Right atrium auricular region (tissue), 2 donors: ENCODE data around the gene ANTXR1. TPM values are rescaled to one million over a fixed set of nuclear protein-coding genes. Genes with fewer than 3 reads are reported as not detected.

ENCODE experiments used
- DNase-seq: peaks from one replicate; pipeline ENCODE4 v3.0.0-alpha.2; 2019; ENCODE audit warnings: low spot score
- H3K27ac ChIP-seq, 2 donors: fragments of 200-600 bp; sonication (generic); 1 replicate in 1 of 2; 2 replicates in 1 of 2; pipeline ENCODE4 v1.5.1; 2016 to 2019
- H3K27me3 ChIP-seq, 2 donors: fragments of 200-600 bp; sonication (generic); one replicate each; pipeline versions ENCODE4 v1.5.1 to v1.6.0; 2017 to 2019
- H3K36me3 ChIP-seq: fragments of 200-600 bp; sonication (generic); one replicate; pipeline ENCODE4 v1.5.1; 2016
- H3K4me1 ChIP-seq, 2 donors: fragments of 200-600 bp; sonication (generic); one replicate each; pipeline versions ENCODE4 v1.5.1 to v1.6.0; 2017 to 2019
- H3K4me3 ChIP-seq, 2 donors: fragments of 200-600 bp; sonication (generic); 1 replicate in 1 of 2; 2 replicates in 1 of 2; pipeline ENCODE4 v1.5.1; 2017 to 2019; ENCODE audit warnings: mild to moderate bottlenecking in 1 of 2, moderate library complexity in 1 of 2
- H3K9me3 ChIP-seq, 2 donors: fragments of 200-600 bp; sonication (generic); one replicate each; pipeline ENCODE4 v1.5.1; 2019
- total RNA-seq, 2 donors: library from RNA; depleted of rRNA; stranded (reverse); fragments of >200 nt; gene quantifications; one replicate each; pipeline ENCODE4 v1.1.0, GENCODE V29; 2016
- TF ChIP-seq, protein P1 (sequence below), 2 donors: fragments of 200-600 bp; sonication (generic); IDR thresholded peaks; one replicate each; pipeline ENCODE4 v1.5.1; 2019; ENCODE audit warnings: antibody characterized with exemption in 2 of 2

Gene ANTXR1
- total RNA-seq, 2 donors from 2014 or later, result 27.3 to 52.2 TPM

DNA sequence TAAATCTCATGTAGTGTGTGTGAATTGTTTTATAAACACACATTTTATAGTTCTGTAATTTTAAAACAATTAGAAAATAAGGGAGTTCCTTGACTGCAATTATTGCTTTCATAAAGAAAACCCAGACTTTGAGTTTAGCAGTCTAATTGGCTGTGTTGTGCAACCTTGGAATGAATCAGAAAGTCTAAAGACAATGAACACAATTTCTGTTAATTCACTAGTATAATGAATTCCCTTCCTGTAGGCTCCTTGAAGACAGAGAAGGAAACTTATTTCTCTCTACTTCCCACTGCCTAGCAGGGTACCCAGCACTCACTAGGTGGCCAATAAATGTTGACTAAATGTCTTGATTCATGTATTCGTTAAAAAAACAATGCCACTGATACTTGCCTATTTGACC, 79.9 kb downstream of the ANTXR1 start:
- TF ChIP-seq, protein P1, sequence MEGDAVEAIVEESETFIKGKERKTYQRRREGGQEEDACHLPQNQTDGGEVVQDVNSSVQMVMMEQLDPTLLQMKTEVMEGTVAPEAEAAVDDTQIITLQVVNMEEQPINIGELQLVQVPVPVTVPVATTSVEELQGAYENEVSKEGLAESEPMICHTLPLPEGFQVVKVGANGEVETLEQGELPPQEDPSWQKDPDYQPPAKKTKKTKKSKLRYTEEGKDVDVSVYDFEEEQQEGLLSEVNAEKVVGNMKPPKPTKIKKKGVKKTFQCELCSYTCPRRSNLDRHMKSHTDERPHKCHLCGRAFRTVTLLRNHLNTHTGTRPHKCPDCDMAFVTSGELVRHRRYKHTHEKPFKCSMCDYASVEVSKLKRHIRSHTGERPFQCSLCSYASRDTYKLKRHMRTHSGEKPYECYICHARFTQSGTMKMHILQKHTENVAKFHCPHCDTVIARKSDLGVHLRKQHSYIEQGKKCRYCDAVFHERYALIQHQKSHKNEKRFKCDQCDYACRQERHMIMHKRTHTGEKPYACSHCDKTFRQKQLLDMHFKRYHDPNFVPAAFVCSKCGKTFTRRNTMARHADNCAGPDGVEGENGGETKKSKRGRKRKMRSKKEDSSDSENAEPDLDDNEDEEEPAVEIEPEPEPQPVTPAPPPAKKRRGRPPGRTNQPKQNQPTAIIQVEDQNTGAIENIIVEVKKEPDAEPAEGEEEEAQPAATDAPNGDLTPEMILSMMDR (IDR thresholded peaks at IDR 0.05), result no peak
- Histone ChIP-seq H3K4me1 (peaks cover 0 to 20% of the 10 kb centered on the region in 2 donors), H3K27me3 (no peaks in the 10 kb centered on the region), H3K27ac (no peak overlapping the region), H3K4me3 (no peak overlapping the region), H3K9me3 (no peaks in the 10 kb centered on the region), H3K36me3 (no peaks in the 10 kb centered on the region)
- DNase-seq, result no peak

DNA sequence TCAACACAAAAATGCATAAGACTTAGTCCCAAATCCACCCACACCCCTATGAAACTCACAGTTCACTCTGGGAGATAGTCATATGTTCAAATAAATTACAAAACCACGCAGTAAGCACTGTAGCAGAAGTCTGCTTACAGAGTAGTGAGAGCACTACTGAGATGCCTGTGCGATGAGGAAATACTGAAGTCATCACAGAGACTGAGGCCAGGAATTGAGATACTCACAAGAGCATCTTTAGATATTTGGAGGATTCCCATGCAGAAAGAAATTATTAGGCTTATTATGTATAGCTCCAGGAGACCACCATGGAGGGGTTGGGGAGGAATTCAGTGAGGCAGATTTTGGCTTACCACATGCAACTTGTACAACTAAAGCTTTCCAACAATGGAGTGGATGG, 82.3 kb downstream of the ANTXR1 start:
- no peak for DNase-seq
- H3K27ac ChIP-seq, result peak overlapping the region; percentile 37 to 70
- no peaks in the 10 kb centered on the region for H3K9me3 ChIP-seq
- no peaks in the 10 kb centered on the region for H3K27me3 ChIP-seq
- no peaks in the 10 kb centered on the region for H3K36me3 ChIP-seq
- H3K4me1 ChIP-seq, result peaks cover 0 to 11% of the 10 kb centered on the region in 2 donors
- TF ChIP-seq, protein P1 (IDR thresholded peaks at IDR 0.05), result no peak
- H3K4me3 ChIP-seq, result no peak overlapping the region

DNA sequence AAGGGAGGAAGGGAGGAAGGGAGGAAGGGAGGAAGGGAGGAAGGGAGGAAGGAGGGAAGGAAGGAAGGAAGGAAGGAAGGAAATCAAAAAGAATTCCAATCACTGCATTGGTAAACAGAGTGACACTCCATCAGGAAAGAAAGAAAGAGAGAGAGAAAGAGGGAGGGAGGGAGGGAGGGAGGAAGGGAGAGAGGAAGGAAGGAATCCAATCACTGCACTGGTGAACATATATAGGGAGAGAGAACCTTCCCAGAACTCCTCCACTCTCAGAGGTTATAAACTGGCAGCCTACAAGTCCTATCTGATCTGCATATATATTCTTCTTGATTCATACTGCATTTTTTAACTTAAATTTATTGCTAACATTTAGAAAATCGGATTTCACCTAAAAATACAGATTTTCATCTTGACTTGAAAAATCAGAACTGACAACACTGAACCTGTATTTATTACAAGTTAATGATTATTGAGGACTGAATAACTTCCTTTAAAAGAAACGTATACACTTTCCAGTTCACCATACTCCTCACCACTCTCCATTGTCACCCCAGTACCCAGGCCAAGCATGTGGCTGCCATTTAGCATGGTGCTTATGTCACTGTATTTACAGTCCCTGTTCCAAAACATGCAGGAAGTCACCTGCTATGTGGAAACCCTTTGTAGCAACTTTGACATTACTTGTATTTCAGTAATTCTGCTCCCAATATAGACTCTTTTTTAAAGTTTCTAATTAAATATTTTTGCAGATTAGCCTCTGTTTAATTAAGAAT, 83.5 kb downstream of the ANTXR1 start:
- peaks cover 0 to 15% of the 10 kb centered on the region in 2 donors for H3K4me1 ChIP-seq
- H3K4me3 ChIP-seq, result no peak overlapping the region
- H3K36me3 ChIP-seq, result no peaks in the 10 kb centered on the region
- TF ChIP-seq, protein P1 (IDR thresholded peaks at IDR 0.05), result no peak
- DNase-seq, result no peak
- H3K27me3 ChIP-seq, result no peaks in the 10 kb centered on the region
- no peaks in the 10 kb centered on the region for H3K9me3 ChIP-seq
- no peak overlapping the region for H3K27ac ChIP-seq

DNA sequence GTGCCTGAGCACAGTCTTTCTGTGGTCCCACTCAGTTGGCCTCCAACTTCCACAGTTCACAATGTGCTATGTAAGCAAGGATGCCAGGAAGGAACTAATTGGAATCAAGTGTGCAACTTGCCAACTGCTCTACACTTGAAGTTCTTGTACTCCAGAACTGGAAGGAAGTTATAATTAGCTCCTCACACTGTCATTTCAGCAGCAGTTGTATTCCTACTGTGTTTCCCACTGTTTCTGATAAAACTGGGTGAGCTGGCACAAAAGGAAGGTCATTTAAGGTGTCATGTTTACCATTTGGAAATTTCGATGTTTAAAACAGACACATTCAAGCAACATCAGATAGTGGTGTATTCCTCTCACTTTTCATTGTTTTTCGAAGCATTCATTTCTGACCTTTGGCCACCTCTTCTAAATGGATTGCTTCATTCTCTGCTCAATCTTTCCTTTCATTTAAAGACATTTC, 84.2 kb downstream of the ANTXR1 start:
- H3K4me1 ChIP-seq, result peaks cover 0 to 15% of the 10 kb centered on the region in 2 donors
- no peaks in the 10 kb centered on the region for H3K27me3 ChIP-seq
- no peak for DNase-seq
- H3K27ac ChIP-seq, result no peak overlapping the region
- TF ChIP-seq, protein P1 (IDR thresholded peaks at IDR 0.05), result no peak
- no peak overlapping the region for H3K4me3 ChIP-seq
- H3K36me3 ChIP-seq, result no peaks in the 10 kb centered on the region
- H3K9me3 ChIP-seq, result no peaks in the 10 kb centered on the region

DNA sequence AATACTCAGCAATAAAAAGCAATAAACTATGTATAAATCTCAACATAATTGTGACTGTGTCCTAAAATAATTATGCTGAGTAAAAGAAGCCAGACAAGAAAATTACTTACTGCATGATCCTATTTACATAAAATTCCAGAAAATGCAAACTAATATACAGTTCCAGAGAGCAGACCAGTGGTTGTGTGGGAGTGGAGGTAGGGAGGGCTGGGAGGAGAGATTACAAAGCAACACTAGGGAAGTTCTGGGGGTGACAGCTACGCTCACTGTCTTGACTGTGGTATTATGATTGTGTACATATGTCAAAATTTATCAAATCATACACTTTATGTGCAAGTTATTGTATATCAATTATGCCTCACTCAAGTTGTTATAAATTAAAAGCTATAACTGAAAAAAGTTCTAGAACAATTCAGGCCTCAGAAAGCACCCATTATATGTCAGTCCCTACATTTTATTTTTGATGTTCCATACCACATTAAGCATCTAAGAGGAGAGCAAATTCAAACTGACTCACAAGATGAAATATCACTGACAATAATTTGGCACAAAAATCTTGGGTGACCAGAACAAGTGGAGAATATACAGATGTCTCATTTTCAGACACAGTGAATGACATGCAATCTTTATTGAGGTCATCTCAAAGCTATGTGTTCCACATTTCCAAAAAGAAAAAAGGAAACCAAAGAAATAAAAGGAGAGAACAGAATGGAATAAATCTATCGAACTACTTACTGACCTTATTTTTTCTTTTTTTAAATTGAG, 85.1 kb downstream of the ANTXR1 start:
- H3K4me1 ChIP-seq, result peaks cover 0 to 15% of the 10 kb centered on the region in 2 donors
- H3K27me3 ChIP-seq, result no peaks in the 10 kb centered on the region
- peak overlapping the region; percentile 1 to 50 for H3K27ac ChIP-seq
- DNase-seq, result no peak
- peaks cover 4% of the 10 kb centered on the region for H3K36me3 ChIP-seq
- TF ChIP-seq, protein P1 (IDR thresholded peaks at IDR 0.05), result no peak
- no peak overlapping the region for H3K4me3 ChIP-seq
- no peaks in the 10 kb centered on the region for H3K9me3 ChIP-seq
